NCI-H187 (cell line): ENCODE results near the gene RGS9.

Source experiments
- DNase-seq, 2 experiments: peaks; one replicate each; lab custom pipeline; 2025; lab: John Stamatoyannopoulos, UW

RGS9 gene

GRCh38 chr17:65261152-65261551 lies 124.0 kb downstream of the RGS9 start:
- DNase-seq: no peak

GRCh38 chr17:65261682-65262636 lies 124.8 kb downstream of the RGS9 start:
- no peak for DNase-seq

- no peak for DNase-seq
Observed at GRCh38 chr17:65265276-65265675, 128.1 kb downstream of the RGS9 start.

GRCh38 chr17:65268832-65269231 lies 131.7 kb downstream of the RGS9 start:
- DNase-seq: no peak

GRCh38 chr17:65270499-65271253 lies 133.5 kb downstream of the RGS9 start:
- DNase-seq: no peak

- DNase-seq: no peak
Observed at GRCh38 chr17:65271296-65271695, 134.1 kb downstream of the RGS9 start.
